ENCODE data around the gene C9orf152.

The C9orf152 gene

DNA sequence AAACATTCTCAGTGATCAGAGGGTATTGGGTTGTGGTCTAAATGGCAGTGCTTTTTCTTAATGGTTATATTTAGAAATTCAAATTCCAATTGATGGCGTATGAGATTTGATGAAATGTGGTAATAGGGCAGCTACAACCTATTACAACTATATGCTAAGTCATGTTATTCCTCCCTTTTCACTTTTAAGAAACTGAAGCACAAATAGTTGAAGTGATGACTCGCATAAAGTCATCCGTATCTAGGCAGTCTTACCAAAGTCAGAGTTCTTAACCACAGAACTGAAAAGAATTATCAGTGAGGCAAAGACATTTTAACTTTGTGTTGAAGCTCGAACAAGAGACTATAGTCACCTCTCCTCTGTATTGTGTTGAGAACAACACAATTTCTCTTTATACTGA is 28.2 kb downstream of the C9orf152 start:
- no peak for DNase-seq

- DNase-seq: no peak
Measured at GRCh38 chr9:110178281-110178680, 29.7 kb downstream of the C9orf152 start.

DNA sequence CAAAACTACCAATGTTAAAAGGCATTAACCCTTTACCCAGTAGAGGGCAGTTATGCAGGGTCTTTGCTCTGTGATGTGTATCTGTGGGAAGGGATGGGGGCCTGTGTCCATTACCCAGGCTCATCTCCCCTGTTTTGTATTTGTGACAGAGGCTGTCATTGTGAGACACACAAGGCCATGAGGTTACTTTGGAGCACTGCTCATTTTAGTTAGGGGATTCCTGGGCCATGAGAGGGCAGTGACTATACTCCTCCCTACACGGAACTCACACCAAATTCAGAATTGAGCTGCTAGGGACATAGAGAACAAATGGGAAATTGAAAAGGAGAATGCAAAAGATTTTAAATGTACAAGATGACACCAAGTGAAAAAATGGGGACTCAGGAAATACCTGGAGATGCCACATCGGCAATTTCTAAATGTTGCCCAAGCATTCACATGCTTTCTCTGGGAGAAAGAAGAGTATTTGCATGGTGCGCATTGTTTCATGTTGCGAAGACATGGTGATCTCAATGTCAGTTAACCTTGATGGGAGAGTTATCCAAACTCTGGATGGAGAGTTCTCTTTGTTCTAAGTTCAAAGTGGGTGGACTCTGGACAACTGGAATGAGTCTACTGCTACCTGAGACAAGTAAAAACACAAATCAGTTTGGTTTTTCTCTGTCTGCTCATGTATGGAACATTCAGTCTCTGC is 32.5 kb downstream of the C9orf152 start:
- DNase-seq: no peak

GRCh38 chr9:110173322-110173642 is 34.7 kb downstream of the C9orf152 start:
- no peak for DNase-seq

DNA sequence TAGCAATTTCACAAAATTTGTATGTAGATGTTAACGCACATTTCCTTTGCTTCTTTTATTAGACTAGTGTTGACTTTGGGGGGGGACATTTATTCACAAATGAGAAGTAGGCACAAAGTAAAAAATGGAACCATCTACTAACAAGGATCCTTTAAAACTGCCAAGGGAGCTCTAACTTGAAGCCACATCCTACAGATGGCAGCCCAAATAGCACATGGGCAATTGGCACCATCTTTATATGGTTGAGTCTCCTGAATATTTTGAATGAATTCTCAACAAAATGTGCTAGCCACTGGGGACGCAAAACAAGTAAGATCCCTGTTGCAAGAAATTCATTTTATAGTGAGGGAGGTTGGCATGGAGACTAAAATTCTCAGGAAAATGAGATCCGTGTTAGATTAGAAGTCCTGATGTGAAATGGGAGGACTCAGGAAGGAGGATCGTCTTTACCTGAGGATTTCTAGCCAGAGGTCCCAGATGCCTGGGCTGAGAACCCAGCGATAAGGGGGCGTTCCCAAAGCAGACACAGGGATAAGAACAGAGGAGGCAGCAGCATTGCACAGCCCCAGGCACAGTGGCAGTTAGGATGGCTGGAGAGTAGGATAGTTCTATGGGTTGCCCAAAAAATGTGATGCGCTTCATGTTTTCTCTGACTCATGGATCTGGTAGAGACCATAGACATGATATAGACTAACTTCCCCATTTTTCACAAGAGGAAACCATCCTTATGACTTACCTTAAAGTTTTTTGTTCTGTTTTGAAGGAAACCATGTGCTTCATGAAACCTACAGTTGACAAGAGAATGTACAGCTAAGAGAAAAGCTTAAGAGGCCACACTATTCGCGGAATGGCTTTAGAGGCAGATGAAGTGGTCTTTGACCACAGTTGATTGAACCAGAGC is 37.4 kb downstream of the C9orf152 start:
- DNase-seq: no peak

- DNase-seq: no peak
Measured at GRCh38 chr9:110168486-110168885, 39.5 kb downstream of the C9orf152 start.

DNA sequence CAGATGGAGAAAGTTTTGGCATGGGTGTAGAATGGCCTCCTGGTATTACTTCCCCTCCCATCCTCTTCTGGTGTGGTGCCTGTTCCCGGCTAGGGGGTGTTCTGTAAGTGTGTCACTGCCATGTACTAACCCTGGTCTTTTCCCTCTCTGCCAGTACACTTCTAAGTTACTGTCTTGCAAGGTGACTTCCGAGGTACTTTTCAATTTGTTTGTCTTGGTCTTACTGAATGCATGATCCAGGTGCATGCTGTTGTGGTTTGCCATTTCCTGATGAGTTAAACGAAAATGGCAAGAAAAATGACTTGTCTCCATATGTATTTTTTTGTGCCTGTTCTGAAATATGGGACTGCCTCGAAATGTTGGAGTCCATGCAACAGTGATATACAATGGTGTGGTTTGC is 46.0 kb downstream of the C9orf152 start:
- no peak for DNase-seq

DNA sequence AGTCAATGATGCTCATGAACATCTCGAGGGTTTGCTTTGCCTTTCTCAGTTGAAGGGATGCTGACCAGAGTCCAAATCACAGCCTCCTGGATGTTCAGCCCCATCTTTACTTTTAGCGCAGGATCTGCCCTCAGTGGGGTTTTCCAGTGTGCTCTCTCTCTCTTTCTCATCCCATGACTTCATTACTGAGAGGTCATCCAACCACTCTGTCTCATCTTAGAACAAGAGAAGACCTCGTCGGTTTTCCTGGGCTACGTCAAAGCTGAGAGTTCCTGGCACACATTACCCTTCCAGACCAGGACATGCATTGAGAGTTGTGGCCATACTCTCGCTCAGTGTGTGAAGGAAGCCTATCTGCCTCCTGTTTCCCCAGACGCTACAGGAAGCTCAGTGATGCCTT is 47.3 kb downstream of the C9orf152 start:
- no peak for DNase-seq

GRCh38 chr9:110160123-110160522 is 47.8 kb downstream of the C9orf152 start:
- DNase-seq: no peak

- no peak for DNase-seq
Measured at GRCh38 chr9:110157823-110158664, 49.9 kb downstream of the C9orf152 start.

- DNase-seq: peak; percentile 5
Measured at GRCh38 chr9:110156902-110157301, 51.1 kb downstream of the C9orf152 start.

DNA sequence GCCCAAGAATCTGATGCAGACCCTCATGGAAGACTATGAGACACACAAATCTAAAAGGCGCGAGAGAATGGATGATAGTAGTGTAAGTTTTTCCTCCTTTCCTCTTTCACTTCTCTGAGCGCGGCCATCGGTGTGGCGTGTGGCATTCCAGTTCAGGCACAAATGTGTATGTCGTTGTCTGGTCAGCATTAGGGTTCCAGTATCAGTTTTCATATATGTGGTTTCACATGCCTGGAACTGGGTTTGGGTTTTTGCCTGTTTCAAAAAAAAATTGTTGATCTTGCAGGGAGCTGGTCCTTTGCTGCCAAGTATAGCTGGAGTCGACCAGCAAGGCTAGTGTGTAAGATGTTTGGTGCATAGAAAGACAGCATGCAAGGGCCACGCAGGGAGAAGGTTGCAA is 51.5 kb downstream of the C9orf152 start:
- DNase-seq: no peak

- no peak for DNase-seq
Measured at GRCh38 chr9:110155751-110156150, 52.2 kb downstream of the C9orf152 start.

DNA sequence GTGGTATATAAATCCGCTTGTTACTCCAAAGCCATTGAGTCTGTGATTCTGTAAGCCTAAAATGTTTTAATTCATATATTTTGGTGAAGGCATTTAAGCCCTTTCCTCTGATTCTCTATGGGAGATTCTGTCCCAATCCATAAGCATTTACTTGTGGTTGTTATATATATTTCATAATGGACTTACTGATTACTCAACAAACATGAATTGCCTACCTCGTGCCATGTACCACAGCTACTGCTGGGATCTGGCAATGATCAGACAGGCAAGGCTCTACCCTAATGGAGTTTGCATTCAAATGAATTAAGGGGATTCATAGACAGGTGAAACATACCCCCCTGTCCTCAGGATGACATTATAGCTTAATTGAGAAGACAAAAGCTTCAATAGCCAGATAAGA is 54.5 kb downstream of the C9orf152 start:
- DNase-seq: no peak

DNA sequence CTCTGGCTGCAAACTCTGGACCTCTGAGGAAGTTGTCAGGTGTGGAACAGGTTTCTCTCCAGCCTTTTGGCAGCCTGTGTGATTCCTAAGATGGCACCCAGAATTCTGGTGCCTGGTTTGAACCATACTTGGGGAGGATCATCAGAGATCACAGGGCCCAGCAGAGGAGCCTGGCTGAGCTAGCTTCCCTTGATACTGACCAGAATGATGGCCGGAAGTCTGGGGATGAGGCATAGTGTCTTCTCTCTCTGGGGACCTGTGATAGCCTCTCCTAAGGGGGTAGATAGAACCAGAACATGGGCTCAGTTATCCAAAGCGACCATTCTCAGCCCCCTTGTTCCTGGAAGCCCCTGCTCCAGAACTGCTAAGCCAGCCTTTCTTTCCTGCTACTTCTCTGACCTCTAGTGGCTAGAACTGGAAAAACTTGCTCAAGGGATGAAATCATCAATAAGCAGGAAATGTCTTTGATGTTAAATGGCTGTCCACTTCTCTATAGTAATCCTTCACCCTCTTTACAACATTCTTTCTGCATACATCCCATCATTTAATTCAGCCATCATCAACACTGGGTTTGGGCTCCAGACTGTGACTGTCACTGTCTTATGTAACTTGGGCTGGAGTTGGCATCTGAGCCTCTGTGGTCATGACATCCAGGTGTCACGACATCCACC is 55.1 kb downstream of the C9orf152 start:
- DNase-seq: no peak
